ENCODE measurements around the gene ATF4. TPM values are rescaled to one million over a fixed set of nuclear protein-coding genes. Genes with fewer than 3 reads are reported as not detected.
A peak's percentile ranks its signal among the peaks of the same experiment; 100 is the strongest.

ATF4 gene
- total and polyA plus RNA-seq, 2 of the 13 experiments (the other 11 are each of a cell fraction or from before 2014, with no cell fraction given), result 486 to 1,297 TPM

- no peak for TF ChIP-seq ZNF569 (CRISPR knock-in tag; IDR thresholded peaks at IDR 0.05; ENCODE audit: borderline replicate concordance)
- TF ChIP-seq ZKSCAN1 (IDR thresholded peaks at IDR 0.05; ENCODE audit: low read length), result peak; percentile 97
- TF ChIP-seq ZNF296 (CRISPR knock-in tag; conservative IDR thresholded peaks at IDR 0.05), result no peak
- TF ChIP-seq GMEB2 (CRISPR knock-in tag; IDR thresholded peaks at IDR 0.05; ENCODE audit: low read depth), result no peak
- TF ChIP-seq POGZ (CRISPR knock-in tag; IDR thresholded peaks at IDR 0.05), result peak; percentile 74
- 0 out of 2 replicates have a peak, but pooled peaks have one; percentile 41 for TF ChIP-seq ZNF800 (CRISPR knock-in tag; IDR thresholded peaks at IDR 0.05)
- TF ChIP-seq ZNF567 (CRISPR knock-in tag; IDR thresholded peaks at IDR 0.05; ENCODE audit: borderline replicate concordance), result no peak; the same call in none of the 2 replicates
- no peak for TF ChIP-seq BCLAF1 (IDR thresholded peaks at IDR 0.05)
- TF ChIP-seq SRSF4 (IDR thresholded peaks at IDR 0.05; ENCODE audit: low read depth, low read length, poor library complexity, severe bottlenecking), result no peak
- no peak for TF ChIP-seq HIC2 (CRISPR knock-in tag; IDR thresholded peaks at IDR 0.05; ENCODE audit: low read depth)
- peak; percentile 72; the same call in 1 of the 2 replicates for TF ChIP-seq ZNF598 (CRISPR knock-in tag; IDR thresholded peaks at IDR 0.05; ENCODE audit: borderline replicate concordance)
- peak; percentile 62; the same call in 1 of the 2 replicates for TF ChIP-seq KDM5A (IDR thresholded peaks at IDR 0.05; ENCODE audit: borderline replicate concordance, low read length)
- TF ChIP-seq THAP11 (CRISPR knock-in tag; IDR thresholded peaks at IDR 0.05), result peak; percentile 92
- peak; percentile 76 for TF ChIP-seq SPEN (CRISPR knock-in tag; IDR thresholded peaks at IDR 0.05; ENCODE audit: low read depth)
- TF ChIP-seq ZNF362 (CRISPR knock-in tag; IDR thresholded peaks at IDR 0.05; ENCODE audit: borderline replicate concordance), result 0 out of 2 replicates have a peak, but pooled peaks have one; percentile 12
- TF ChIP-seq ZNF737 (CRISPR knock-in tag; IDR thresholded peaks at IDR 0.05; ENCODE audit: borderline replicate concordance), result peak; percentile 63; the same call in 1 of the 2 replicates
Measured at GRCh38 chr22:39532215-39533073, 12.1 kb downstream of the ATF4 start, which contains the start of gene RPS19BP1 (continued).

All from HepG2 (cell line).